Measurements from ENCODE around the gene FIP1L1. TPM values are rescaled to one million over a fixed set of nuclear protein-coding genes. Genes with fewer than 3 reads are reported as not detected.
"Not testable (repeated sequence)": the region's sequence is repeated elsewhere in the genome, so short reads cannot be mapped to it uniquely, and the experiment has no call there.

The FIP1L1 gene
- total RNA-seq = 95.0 and 99.2 TPM in 2 replicates

GRCh38 chr4:53377319-53378170 lies at the start of gene FIP1L1:
Gene FIP1L1 (plus strand): TSS chr4:53377641. CDS start chr4:53377839, 198 bp downstream.
- H3K4me1 Mint-ChIP-seq (ENCODE audit: low read depth) = peaks cover 25% of the 10 kb centered on the region
- H3K4me3 Mint-ChIP-seq (ENCODE audit: low read depth) = peak within 1 kb of the TSS; percentile 97
- intact Hi-C loops (cut with micrococcal nuclease) = loop anchor here (1.0 to 10.0 kb wide), 6 partner anchors 11 to 1535 kb away; partner anchors contain the start of genes DCUN1D4 and SCFD2
- no peaks in the 10 kb centered on the region for H3K9me3 Mint-ChIP-seq
- H3K27me3 Mint-ChIP-seq (ENCODE audit: low read depth) = peaks cover 5% of the 10 kb centered on the region
- peaks cover 14% of the 10 kb centered on the region for H3K36me3 Mint-ChIP-seq (ENCODE audit: low read depth)
- H3K27ac Mint-ChIP-seq = peak within 1 kb of the TSS; percentile 92
- peak; percentile 94 for DNase-seq (ENCODE audit: low spot score)

GRCh38 chr4:53334916-53335315 lies 42.5 kb upstream of the FIP1L1 start:
- H3K4me3 Mint-ChIP-seq (ENCODE audit: low read depth); H3K9me3 Mint-ChIP-seq; H3K4me1 Mint-ChIP-seq (ENCODE audit: low read depth); H3K27ac Mint-ChIP-seq; intact Hi-C loops (cut with micrococcal nuclease); DNase-seq (ENCODE audit: low spot score); H3K27me3 Mint-ChIP-seq (ENCODE audit: low read depth): not testable (repeated sequence)
- peaks cover 18% of the 10 kb centered on the region for H3K36me3 Mint-ChIP-seq (ENCODE audit: low read depth)

- H3K4me3 Mint-ChIP-seq (ENCODE audit: low read depth); H3K27ac Mint-ChIP-seq; intact Hi-C loops (cut with micrococcal nuclease); DNase-seq (ENCODE audit: low spot score); H3K27me3 Mint-ChIP-seq (ENCODE audit: low read depth); H3K4me1 Mint-ChIP-seq (ENCODE audit: low read depth): not testable (repeated sequence)
- Mint-ChIP-seq H3K9me3 (peaks cover 13% of the 10 kb centered on the region), H3K36me3 (ENCODE audit: low read depth) (peaks cover 24% of the 10 kb centered on the region)
These were observed 37.3 kb upstream of the FIP1L1 start for GRCh38 chr4:53340145-53340544.

- H3K27ac Mint-ChIP-seq; DNase-seq (ENCODE audit: low spot score); H3K27me3 Mint-ChIP-seq (ENCODE audit: low read depth); intact Hi-C loops (cut with micrococcal nuclease); H3K4me3 Mint-ChIP-seq (ENCODE audit: low read depth); H3K4me1 Mint-ChIP-seq (ENCODE audit: low read depth): not testable (repeated sequence)
- Mint-ChIP-seq H3K9me3 (peaks cover 13% of the 10 kb centered on the region), H3K36me3 (ENCODE audit: low read depth) (peaks cover 53% of the 10 kb centered on the region)
These were observed 31.0 kb upstream of the FIP1L1 start for GRCh38 chr4:53346392-53346791.

- intact Hi-C loops (cut with micrococcal nuclease) = no loop called here
These were observed 30.3 kb upstream of the FIP1L1 start for GRCh38 chr4:53346920-53347852.

GRCh38 chr4:53348046-53348445 lies 29.4 kb upstream of the FIP1L1 start:
- peaks cover 64% of the 10 kb centered on the region for H3K36me3 Mint-ChIP-seq (ENCODE audit: low read depth)
- no peaks in the 10 kb centered on the region for H3K4me1 Mint-ChIP-seq (ENCODE audit: low read depth)
- intact Hi-C loops (cut with micrococcal nuclease) = no loop called here
- peaks cover 13% of the 10 kb centered on the region for H3K9me3 Mint-ChIP-seq
- no peak for DNase-seq (ENCODE audit: low spot score)
- no peak overlapping the region for H3K27ac Mint-ChIP-seq
- H3K27me3 Mint-ChIP-seq (ENCODE audit: low read depth) = no peaks in the 10 kb centered on the region
- no peak overlapping the region for H3K4me3 Mint-ChIP-seq (ENCODE audit: low read depth)

More at GRCh38 chr4:53346920-53347852, 30.3 kb upstream of the FIP1L1 start:
- H3K27me3 Mint-ChIP-seq (ENCODE audit: low read depth) = no peaks in the 10 kb centered on the region
- H3K27ac Mint-ChIP-seq = no peak overlapping the region
- peaks cover 13% of the 10 kb centered on the region for H3K9me3 Mint-ChIP-seq
- no peak for DNase-seq (ENCODE audit: low spot score)
- H3K4me3 Mint-ChIP-seq (ENCODE audit: low read depth) = no peak overlapping the region
- H3K4me1 Mint-ChIP-seq (ENCODE audit: low read depth) = no peaks in the 10 kb centered on the region
- peaks cover 55% of the 10 kb centered on the region for H3K36me3 Mint-ChIP-seq (ENCODE audit: low read depth)

- Mint-ChIP-seq H3K27ac (no peak overlapping the region), H3K36me3 (ENCODE audit: low read depth) (peaks cover 68% of the 10 kb centered on the region), H3K9me3 (peaks cover 13% of the 10 kb centered on the region), H3K4me3 (ENCODE audit: low read depth) (no peak overlapping the region), H3K27me3 (ENCODE audit: low read depth) (no peaks in the 10 kb centered on the region), H3K4me1 (ENCODE audit: low read depth) (no peaks in the 10 kb centered on the region)
- intact Hi-C loops (cut with micrococcal nuclease) = no loop called here
- no peak for DNase-seq (ENCODE audit: low spot score)
These were observed 28.4 kb upstream of the FIP1L1 start for GRCh38 chr4:53349091-53349491.

GRCh38 chr4:53354012-53354722 lies 23.3 kb upstream of the FIP1L1 start:
- Mint-ChIP-seq H3K36me3 (ENCODE audit: low read depth) (peaks cover 51% of the 10 kb centered on the region), H3K4me3 (ENCODE audit: low read depth) (no peak overlapping the region), H3K27ac (no peak overlapping the region), H3K4me1 (ENCODE audit: low read depth) (peaks cover 11% of the 10 kb centered on the region), H3K9me3 (no peaks in the 10 kb centered on the region), H3K27me3 (ENCODE audit: low read depth) (no peaks in the 10 kb centered on the region)
- no peak for DNase-seq (ENCODE audit: low spot score)
- intact Hi-C loops (cut with micrococcal nuclease) = no loop called here

GRCh38 chr4:53355930-53356521 lies 21.4 kb upstream of the FIP1L1 start:
- intact Hi-C loops (cut with micrococcal nuclease) = no loop called here
- Mint-ChIP-seq H3K27ac (no peak overlapping the region), H3K36me3 (ENCODE audit: low read depth) (peaks cover 47% of the 10 kb centered on the region), H3K4me3 (ENCODE audit: low read depth) (no peak overlapping the region), H3K4me1 (ENCODE audit: low read depth) (peaks cover 20% of the 10 kb centered on the region), H3K9me3 (no peaks in the 10 kb centered on the region), H3K27me3 (ENCODE audit: low read depth) (no peaks in the 10 kb centered on the region)
- no peak for DNase-seq (ENCODE audit: low spot score)

- no peak overlapping the region for H3K4me3 Mint-ChIP-seq (ENCODE audit: low read depth)
- H3K27me3 Mint-ChIP-seq (ENCODE audit: low read depth) = no peaks in the 10 kb centered on the region
- intact Hi-C loops (cut with micrococcal nuclease) = loop anchor here (10.0 kb wide), 1 partner anchor 247 kb away; no protein-coding TSS in a partner anchor
- H3K9me3 Mint-ChIP-seq = no peaks in the 10 kb centered on the region
- no peak for DNase-seq (ENCODE audit: low spot score)
- H3K36me3 Mint-ChIP-seq (ENCODE audit: low read depth) = peaks cover 24% of the 10 kb centered on the region
- peaks cover 38% of the 10 kb centered on the region for H3K4me1 Mint-ChIP-seq (ENCODE audit: low read depth)
- H3K27ac Mint-ChIP-seq = no peak overlapping the region
These were observed 16.0 kb upstream of the FIP1L1 start for GRCh38 chr4:53361451-53361850.

GRCh38 chr4:53362093-53362492 lies 15.3 kb upstream of the FIP1L1 start:
- Mint-ChIP-seq H3K27me3 (ENCODE audit: low read depth) (no peaks in the 10 kb centered on the region), H3K27ac (no peak overlapping the region)
- intact Hi-C loops (cut with micrococcal nuclease) = loop anchor here (10.0 kb wide), 1 partner anchor 247 kb away; no protein-coding TSS in a partner anchor

GRCh38 chr4:53364624-53365023 lies 12.8 kb upstream of the FIP1L1 start:
- intact Hi-C loops (cut with micrococcal nuclease) = loop anchor here (5.0 to 10.0 kb wide), 3 partner anchors 250 to 698 kb away; partner anchors contain the start of gene CHIC2
- peak overlapping the region; percentile 95 for H3K4me3 Mint-ChIP-seq (ENCODE audit: low read depth)
- DNase-seq (ENCODE audit: low spot score) = no peak
- H3K27ac Mint-ChIP-seq = no peak overlapping the region
- H3K4me1 Mint-ChIP-seq (ENCODE audit: low read depth) = peaks cover 42% of the 10 kb centered on the region
- H3K9me3 Mint-ChIP-seq = no peaks in the 10 kb centered on the region
- H3K36me3 Mint-ChIP-seq (ENCODE audit: low read depth) = peaks cover 16% of the 10 kb centered on the region
- H3K27me3 Mint-ChIP-seq (ENCODE audit: low read depth) = peaks cover 11% of the 10 kb centered on the region

More at GRCh38 chr4:53362093-53362492, 15.3 kb upstream of the FIP1L1 start:
- no peak for DNase-seq (ENCODE audit: low spot score)
- Mint-ChIP-seq H3K4me1 (ENCODE audit: low read depth) (peaks cover 43% of the 10 kb centered on the region), H3K9me3 (no peaks in the 10 kb centered on the region), H3K4me3 (ENCODE audit: low read depth) (peak overlapping the region; percentile 2), H3K36me3 (ENCODE audit: low read depth) (peaks cover 24% of the 10 kb centered on the region)

Data from activated T-helper 2 cell treated with anti-CD3 and anti-CD28 coated beads, Interferon-gamma antibody, Interleukin-2, Interleukin-4, amounts not matched to agents 10 μg/mL and 5 μg/mL and 100 μg/mL, durations not matched to agents 14 hours and 24 hours and 36 hours (primary cell).